ENCODE measurements around the gene REL. TPM values are rescaled to one million over a fixed set of nuclear protein-coding genes. Genes with fewer than 3 reads are reported as not detected.

REL gene
- total and polyA plus RNA-seq, 9 of the 15 experiments (the other 6 are each of a cell fraction or from before 2014, with no cell fraction given): 0.63 to 8.6 (median 6.3) TPM

GRCh38 chr2:60939622-60940021 is 58.2 kb downstream of the REL start:
- Histone ChIP-seq H3K4me3 (no peak overlapping the region), H3K9ac (ENCODE audit: insufficient read depth in 1 of 2, low read depth in 2 of 2, low read length in 2 of 2) (no peak overlapping the region), H3K9me3 (replicated peaks; ENCODE audit: control insufficient read depth, insufficient read depth, low read depth, low read length) (no peaks in the 10 kb centered on the region), H3K79me2 (ENCODE audit: control insufficient read depth, insufficient read depth, low read length) (no peaks in the 10 kb centered on the region), H3K27ac (ENCODE audit: extremely low read depth, low read depth, low read length) (no peak overlapping the region), H4K20me1 (replicated peaks; ENCODE audit: control insufficient read depth, insufficient read depth, low read length) (no peaks in the 10 kb centered on the region), H3K36me3 (ENCODE audit: control insufficient read depth, insufficient read depth, low read length) (no peaks in the 10 kb centered on the region; the same call in 2 of the 3 replicates), H3K27me3 (ENCODE audit: control insufficient read depth in 2 of 2, insufficient read depth in 2 of 2, low read length in 2 of 2) (no peaks in the 10 kb centered on the region), H3K9me1 (ENCODE audit: control insufficient read depth, insufficient read depth, low read length) (no peaks in the 10 kb centered on the region), H2AFZ (ENCODE audit: low read depth, low read length) (no peak overlapping the region), H3K4me1 (replicated peaks in 1 of 2; ENCODE audit: control insufficient read depth in 2 of 2, insufficient read depth in 2 of 2, low read length in 2 of 2) (no peaks in the 10 kb centered on the region), H3K4me2 (ENCODE audit: insufficient read depth, low read length) (no peak overlapping the region)
- no TSS peak for BruUV-seq (replicated peaks)
- FAIRE-seq (no peak), DNase-seq (ENCODE audit: extremely low read depth in 1 of 4, low spot score in 3 of 4) (no peak), ATAC-seq (no peak)
- ChIA-PET CTCF (ENCODE audit: low intra/inter-chr PET ratio) (no interaction called here), POLR2A (no interaction called here)
- WGBS (ENCODE audit: insufficient coverage, low coverage, missing lambda C conversion rate): 53% methylated on average over 2 of the region's 2 CpGs
- intact Hi-C loops (cut with micrococcal nuclease) (no loop called here), in situ Hi-C loops (cut with MboI) (no loop called here)
- TF ChIP-seq ZNF511 (CRISPR knock-in tag; IDR thresholded peaks at IDR 0.05) (no peak), ZNF431 (CRISPR knock-in tag; IDR thresholded peaks at IDR 0.05) (no peak), ZBTB49 (CRISPR knock-in tag; IDR thresholded peaks at IDR 0.05; ENCODE audit: borderline replicate concordance) (no peak), ZNF589 (CRISPR knock-in tag; IDR thresholded peaks at IDR 0.05; ENCODE audit: low read depth) (no peak), DDX20 (tag; IDR thresholded peaks at IDR 0.05; ENCODE audit: low read depth) (no peak), HOMEZ (CRISPR knock-in tag; IDR thresholded peaks at IDR 0.05) (no peak), ZNF280A (IDR thresholded peaks at IDR 0.05; ENCODE audit: low read depth, partially characterized antibody) (no peak), FOXO4 (CRISPR knock-in tag; IDR thresholded peaks at IDR 0.05) (no peak), FOXP4 (CRISPR knock-in tag; IDR thresholded peaks at IDR 0.05; ENCODE audit: borderline replicate concordance) (no peak), ZNF408 (CRISPR knock-in tag; IDR thresholded peaks at IDR 0.05; ENCODE audit: low read depth) (no peak), TFAM (CRISPR knock-in tag; conservative IDR thresholded peaks at IDR 0.05) (no peak), CXXC5 (CRISPR knock-in tag; IDR thresholded peaks at IDR 0.05) (no peak)
